Endothelial cell (in vitro differentiated cells): ENCODE measurements around the gene GABRG2. TPM values are rescaled to one million over a fixed set of nuclear protein-coding genes. Genes with fewer than 3 reads are reported as not detected.

Experiments
- DNase-seq: peaks from one replicate; pipeline ENCODE4 v3.0.0; 2021; ENCODE audit warnings: low spot score
- H3K27ac Mint-ChIP-seq: one replicate; pipeline ENCODE4 v1.8.0; 2021; ENCODE audit warnings: mixed read lengths, inconsistent platforms; ENCODE audit not compliant: unreplicated experiment
- H3K27me3 Mint-ChIP-seq: one replicate; pipeline ENCODE4 v1.8.0; 2021; ENCODE audit warnings: mild to moderate bottlenecking, moderate library complexity, mixed read lengths, inconsistent platforms; ENCODE audit not compliant: unreplicated experiment
- H3K36me3 Mint-ChIP-seq: one replicate; pipeline ENCODE4 v1.8.0; 2021; ENCODE audit warnings: mild to moderate bottlenecking, low read depth, mixed read lengths, inconsistent platforms; ENCODE audit not compliant: unreplicated experiment
- H3K4me1 Mint-ChIP-seq: one replicate; pipeline ENCODE4 v1.8.0; 2021; ENCODE audit warnings: mild to moderate bottlenecking, mixed read lengths, inconsistent platforms; ENCODE audit not compliant: unreplicated experiment
- H3K4me3 Mint-ChIP-seq: one replicate; pipeline ENCODE4 v1.8.0; 2021; ENCODE audit warnings: mild to moderate bottlenecking, mixed read lengths, inconsistent platforms; ENCODE audit not compliant: unreplicated experiment
- H3K9me3 Mint-ChIP-seq: one replicate; pipeline ENCODE4 v1.8.0; 2021; ENCODE audit warnings: mixed read lengths, inconsistent platforms; ENCODE audit not compliant: unreplicated experiment
- CTCF ChIP-seq: fragments of 200-600 bp; sonication (generic); IDR thresholded peaks from one replicate; pipeline ENCODE4 v1.5.0; 2021; ENCODE audit warnings: antibody characterized with exemption; ENCODE audit not compliant: unreplicated experiment
- total RNA-seq: library from RNA; stranded (reverse); fragmentation: NEBNext Ultra II Directional; extraction: Animal tissue kit (Norgen Biotek cat#: 25700); gene quantifications from one replicate; pipeline ENCODE4 v1.2.1, GENCODE V29; 2021; ENCODE audit not compliant: unreplicated experiment

The GABRG2 gene
- total RNA-seq, 1 donor from 2014 or later: 0.51 TPM

- no peak for TF ChIP-seq CTCF
- Mint-ChIP-seq H3K4me1 (no peaks in the 10 kb centered on the region), H3K27ac (no peak overlapping the region), H3K27me3 (no peaks in the 10 kb centered on the region), H3K9me3 (no peaks in the 10 kb centered on the region), H3K4me3 (no peak overlapping the region), H3K36me3 (no peaks in the 10 kb centered on the region)
- no peak for DNase-seq
Observed at GRCh38 chr5:162128117-162128516, 60.5 kb downstream of the GABRG2 start.

GRCh38 chr5:162132348-162132747 is 64.8 kb downstream of the GABRG2 start:
- H3K4me1 Mint-ChIP-seq: no peaks in the 10 kb centered on the region
- H3K27me3 Mint-ChIP-seq: no peaks in the 10 kb centered on the region
- no peak overlapping the region for H3K4me3 Mint-ChIP-seq
- H3K9me3 Mint-ChIP-seq: no peaks in the 10 kb centered on the region
- no peak for DNase-seq
- H3K27ac Mint-ChIP-seq: no peak overlapping the region
- no peak for TF ChIP-seq CTCF
- no peaks in the 10 kb centered on the region for H3K36me3 Mint-ChIP-seq

GRCh38 chr5:162139190-162139589 is 71.6 kb downstream of the GABRG2 start:
- Mint-ChIP-seq H3K27me3 (no peaks in the 10 kb centered on the region), H3K9me3 (no peaks in the 10 kb centered on the region), H3K27ac (no peak overlapping the region), H3K36me3 (no peaks in the 10 kb centered on the region), H3K4me3 (no peak overlapping the region), H3K4me1 (no peaks in the 10 kb centered on the region)
- no peak for DNase-seq
- TF ChIP-seq CTCF: no peak

GRCh38 chr5:162154242-162154641 is 86.7 kb downstream of the GABRG2 start:
- Mint-ChIP-seq H3K4me3 (no peak overlapping the region), H3K27me3 (no peaks in the 10 kb centered on the region), H3K36me3 (no peaks in the 10 kb centered on the region), H3K27ac (no peak overlapping the region), H3K4me1 (no peaks in the 10 kb centered on the region), H3K9me3 (no peaks in the 10 kb centered on the region)
- no peak for DNase-seq
- TF ChIP-seq CTCF: no peak

- Mint-ChIP-seq H3K4me1 (no peaks in the 10 kb centered on the region), H3K4me3 (no peak overlapping the region), H3K27me3 (peaks cover 5% of the 10 kb centered on the region), H3K9me3 (peaks cover 5% of the 10 kb centered on the region), H3K27ac (no peak overlapping the region), H3K36me3 (no peaks in the 10 kb centered on the region)
- DNase-seq: no peak
- no peak for TF ChIP-seq CTCF
Observed at GRCh38 chr5:162160401-162160800, 92.8 kb downstream of the GABRG2 start.
